T-helper 22 cell (primary cell): ENCODE measurements around the gene ANKS1B.

Experiments used
- DNase-seq: peaks from one replicate; pipeline ENCODE4 v3.0.0-alpha.2; 2020; ENCODE audit warnings: low read depth

ANKS1B gene

GRCh38 chr12:98945864-98946263 is 1038.9 kb downstream of the ANKS1B start:
- DNase-seq: no peak

DNA sequence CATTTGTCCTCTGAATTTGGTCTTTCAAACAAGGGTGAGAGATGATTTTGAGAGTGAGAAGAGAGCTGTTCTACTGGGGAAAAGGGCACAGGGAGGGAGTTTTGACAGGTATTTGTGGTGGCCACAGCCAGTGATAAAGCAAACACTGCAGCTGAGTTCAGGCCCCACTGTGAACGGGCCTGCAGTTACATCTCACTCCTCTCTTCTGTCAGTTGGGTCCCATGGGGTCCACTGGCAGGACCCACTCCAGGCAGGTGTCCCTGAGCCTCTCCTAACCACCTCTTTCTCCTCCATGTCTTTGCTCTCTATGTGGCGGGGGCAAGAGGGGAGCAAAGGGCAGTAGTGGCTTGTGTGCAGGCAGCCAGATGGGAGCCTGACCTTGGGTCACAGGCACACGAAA is 1044.8 kb downstream of the ANKS1B start:
- DNase-seq: no peak

DNA sequence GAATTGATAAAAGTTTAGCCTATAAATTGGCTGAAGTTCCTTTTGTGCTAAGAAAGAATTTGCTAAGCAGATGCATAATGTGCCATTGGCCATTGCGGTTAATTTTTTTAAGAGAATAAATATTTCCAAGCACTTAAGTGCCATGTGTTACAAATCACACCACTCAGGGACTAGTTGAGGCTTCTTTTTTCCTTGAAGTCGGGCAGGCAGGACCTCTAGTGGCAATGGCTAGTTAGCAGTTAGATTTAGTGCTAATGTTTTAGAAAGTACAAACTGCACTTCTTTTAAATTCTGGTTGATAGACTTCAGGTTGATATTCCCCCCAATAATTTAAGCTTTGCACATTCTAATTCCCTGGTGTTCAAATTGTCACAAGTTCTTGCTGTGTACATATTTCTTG is 1045.4 kb downstream of the ANKS1B start:
- DNase-seq: no peak

DNA sequence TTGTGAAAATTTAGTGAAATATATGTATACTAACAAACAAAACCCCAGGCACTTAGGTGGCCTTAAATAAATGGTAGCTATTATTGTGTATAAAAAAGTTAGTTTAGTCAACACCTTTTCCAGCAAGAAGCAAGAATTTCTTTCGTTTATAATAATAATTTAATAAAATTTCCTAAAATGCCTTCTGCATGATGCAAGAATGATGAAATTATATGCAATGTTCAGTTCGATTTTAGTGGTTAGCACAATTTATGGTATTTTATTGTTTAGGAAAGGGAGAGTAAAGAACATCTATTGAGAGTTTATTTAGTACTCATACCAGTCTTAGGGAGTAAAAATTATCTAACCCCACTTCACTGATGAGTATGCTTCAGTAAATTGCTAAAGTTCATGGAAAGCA is 1048.9 kb downstream of the ANKS1B start:
- DNase-seq: no peak

DNA sequence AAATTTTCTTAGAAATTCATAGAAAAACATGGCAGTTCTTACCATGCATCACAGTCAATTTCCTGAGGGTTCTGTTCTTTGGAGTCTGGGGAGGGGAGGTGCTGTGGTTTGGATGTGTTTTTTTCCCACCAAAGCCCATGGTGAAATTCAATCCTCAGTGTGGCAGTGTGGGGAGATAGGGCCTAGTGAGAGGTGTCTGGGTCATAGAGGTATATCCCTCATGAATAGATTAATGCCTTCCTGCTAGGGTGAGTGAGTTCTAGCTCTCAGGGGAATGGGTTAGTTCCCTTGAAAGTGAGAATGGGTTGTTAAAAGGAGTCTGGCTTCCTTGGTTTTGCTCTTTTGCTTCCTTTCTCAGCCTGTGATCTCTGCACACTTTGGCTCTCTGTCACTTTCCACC is 1061.9 kb downstream of the ANKS1B start:
- no peak for DNase-seq

DNA sequence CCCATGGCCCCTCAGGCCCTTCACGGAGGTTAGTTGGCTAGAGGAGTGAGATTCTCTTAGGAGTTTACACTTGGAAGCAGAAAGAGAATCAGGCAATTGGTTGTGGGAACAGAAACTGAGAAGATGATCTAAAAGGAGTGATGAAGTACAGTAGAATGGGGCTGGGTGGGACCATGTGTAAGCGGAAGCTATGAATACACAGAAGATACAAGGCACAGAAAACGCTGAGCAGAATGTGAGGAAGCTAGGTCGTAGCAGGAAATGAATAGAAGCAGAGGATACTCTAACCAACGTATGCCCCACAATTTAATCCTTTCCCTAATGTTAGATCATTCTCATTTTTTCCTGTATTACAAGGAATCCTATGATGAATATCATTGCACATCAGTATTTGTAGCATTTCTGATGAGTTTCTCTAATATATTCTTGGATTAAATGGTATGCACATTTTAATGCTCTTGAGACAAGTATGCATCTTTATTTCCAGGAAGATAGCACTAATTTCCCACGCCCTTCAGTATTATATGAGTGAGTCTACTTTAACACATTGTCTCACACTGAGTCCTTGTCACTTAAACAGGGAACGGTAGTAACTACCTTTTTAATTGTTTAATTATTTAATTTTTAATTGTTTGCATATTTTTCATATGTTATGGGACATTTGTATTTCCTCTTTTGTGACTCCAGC is 1066.4 kb downstream of the ANKS1B start:
- no peak for DNase-seq

DNA sequence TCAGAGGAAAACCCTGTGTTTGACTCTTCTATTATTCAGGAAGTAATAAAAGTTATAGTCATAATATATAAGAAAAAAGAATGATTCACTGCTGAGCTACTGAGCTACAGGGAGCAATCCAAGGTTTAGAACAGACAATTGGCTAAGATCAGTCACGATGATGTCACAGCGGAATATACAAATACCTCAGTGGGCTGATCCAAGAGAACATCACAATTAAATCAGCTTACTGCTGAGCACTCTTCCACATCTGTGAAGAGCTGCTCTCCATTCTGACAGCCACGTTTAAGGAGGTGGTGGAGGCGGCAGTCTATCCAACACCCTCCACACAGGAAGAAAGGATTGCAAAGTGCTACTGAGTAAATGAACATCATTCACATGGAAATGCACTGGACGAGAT is 1068.6 kb downstream of the ANKS1B start:
- DNase-seq: no peak

GRCh38 chr12:98912401-98912974 is 1072.2 kb downstream of the ANKS1B start:
- no peak for DNase-seq

DNA sequence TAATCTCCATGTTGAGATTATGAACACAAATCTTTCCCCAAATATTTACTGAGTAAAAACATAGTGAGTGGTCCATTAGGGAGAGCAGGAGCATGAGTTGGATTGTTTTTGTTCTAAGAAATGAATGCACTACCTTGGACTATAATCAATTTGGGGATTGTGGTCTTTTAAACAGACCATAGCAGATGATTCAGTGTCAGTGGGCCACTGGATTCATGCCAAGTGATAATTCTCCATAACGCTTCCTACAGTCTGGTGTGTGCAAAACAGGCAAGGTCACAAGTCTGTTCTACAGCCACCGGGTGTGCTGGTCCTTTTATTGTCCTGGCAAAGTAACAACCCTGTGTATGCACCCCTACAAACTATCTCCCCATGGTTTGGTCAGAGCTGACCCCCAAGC is 1073.3 kb downstream of the ANKS1B start:
- no peak for DNase-seq

DNA sequence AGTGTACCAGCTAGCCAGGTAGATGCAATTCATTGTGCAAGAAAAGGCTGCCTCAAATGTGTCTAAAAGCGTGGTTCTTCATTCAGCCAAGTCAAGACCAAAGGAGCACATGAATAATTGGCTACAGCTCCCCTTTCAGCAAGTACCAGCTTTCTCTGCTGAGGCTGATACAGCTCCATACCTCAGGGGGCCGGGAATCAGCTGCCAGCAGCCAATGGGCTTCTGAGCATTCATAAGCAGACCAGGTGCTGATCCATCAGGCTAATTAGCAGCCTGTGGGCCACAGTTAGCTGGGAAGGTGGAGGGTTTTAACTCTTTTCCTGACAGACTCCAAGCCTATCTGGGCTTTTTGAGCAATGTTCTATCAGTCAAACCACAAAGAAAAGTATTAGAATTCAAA is 1075.0 kb downstream of the ANKS1B start:
- no peak for DNase-seq

GRCh38 chr12:98908866-98909265 is 1075.9 kb downstream of the ANKS1B start:
- DNase-seq: no peak

- DNase-seq: no peak
Observed at GRCh38 chr12:98903875-98904274, 1080.9 kb downstream of the ANKS1B start.

GRCh38 chr12:98901189-98901588 is 1083.5 kb downstream of the ANKS1B start:
- no peak for DNase-seq

- no peak for DNase-seq
Observed at GRCh38 chr12:98896938-98897337, 1087.8 kb downstream of the ANKS1B start.

GRCh38 chr12:98895086-98895651 is 1089.6 kb downstream of the ANKS1B start:
- DNase-seq: no peak

DNA sequence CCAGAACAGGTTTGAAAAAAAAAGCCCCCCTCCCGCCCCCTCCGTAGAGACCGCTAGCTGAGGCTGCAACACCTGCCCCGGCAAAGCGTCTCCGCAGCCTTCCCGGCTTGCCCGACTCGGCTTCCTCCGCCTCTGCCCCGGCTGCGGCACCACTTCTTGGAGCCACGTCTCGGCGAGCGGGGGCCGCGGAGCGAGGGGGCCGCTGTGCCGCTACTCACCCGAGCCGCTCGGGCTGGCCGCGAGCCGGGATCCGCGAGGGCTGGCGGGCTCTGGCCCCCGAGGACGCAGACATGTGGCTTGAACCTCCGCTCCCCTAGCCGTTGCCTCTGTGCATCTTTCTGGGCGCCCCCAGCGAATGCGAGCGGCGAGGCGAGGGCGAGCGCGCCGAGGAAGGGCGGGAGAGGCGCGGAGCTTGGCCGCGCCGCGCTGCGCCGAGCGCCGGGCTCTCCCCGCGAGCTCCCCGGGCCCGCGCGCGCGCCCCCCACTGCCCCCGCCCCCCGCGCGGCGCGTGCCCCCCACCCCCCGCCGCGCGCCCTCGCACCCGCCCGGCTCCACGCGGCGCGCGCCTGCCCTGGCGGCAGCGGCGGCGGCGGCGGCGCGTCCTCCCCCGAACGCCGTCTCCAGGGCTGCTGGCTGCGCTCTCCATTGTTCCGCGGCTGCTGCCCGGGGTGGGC is 1090.2 kb downstream of the ANKS1B start:
- DNase-seq: no peak

DNA sequence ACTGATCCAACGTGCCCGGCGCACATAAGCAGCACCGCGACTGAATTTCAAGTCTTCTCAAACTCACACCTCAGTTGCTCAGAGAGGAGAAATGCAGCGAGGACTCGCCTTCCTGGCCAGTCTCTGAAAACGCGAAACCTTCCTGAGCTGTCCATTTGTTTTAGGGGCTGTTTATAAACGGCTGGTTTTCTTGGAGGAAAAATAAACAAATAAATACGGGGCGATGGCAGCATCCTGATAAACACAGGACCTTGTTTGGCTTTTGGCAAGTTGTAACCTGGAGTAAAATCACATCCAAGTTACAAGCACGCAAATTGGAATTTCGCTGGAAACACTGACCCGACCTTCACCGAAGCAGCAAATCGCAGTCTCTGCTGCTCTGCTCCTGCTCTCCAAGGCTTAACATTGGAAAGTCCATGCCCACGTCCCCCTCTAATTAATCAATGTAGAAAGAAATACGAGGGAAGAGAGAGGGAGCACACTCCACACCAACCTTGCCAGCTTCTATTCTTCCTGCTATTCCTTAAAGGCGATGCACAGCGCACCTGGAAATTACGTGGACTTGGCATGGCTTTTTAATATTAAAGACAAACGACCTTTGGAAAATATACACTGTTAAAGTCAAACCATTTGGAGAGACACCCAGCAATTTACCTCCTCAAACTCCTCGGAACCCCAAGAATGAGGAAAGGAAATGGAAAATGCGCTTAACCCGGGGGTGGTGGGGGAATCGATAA is 1090.9 kb downstream of the ANKS1B start:
- DNase-seq: no peak

GRCh38 chr12:98893126-98893674 is 1091.5 kb downstream of the ANKS1B start:
- no peak for DNase-seq

DNA sequence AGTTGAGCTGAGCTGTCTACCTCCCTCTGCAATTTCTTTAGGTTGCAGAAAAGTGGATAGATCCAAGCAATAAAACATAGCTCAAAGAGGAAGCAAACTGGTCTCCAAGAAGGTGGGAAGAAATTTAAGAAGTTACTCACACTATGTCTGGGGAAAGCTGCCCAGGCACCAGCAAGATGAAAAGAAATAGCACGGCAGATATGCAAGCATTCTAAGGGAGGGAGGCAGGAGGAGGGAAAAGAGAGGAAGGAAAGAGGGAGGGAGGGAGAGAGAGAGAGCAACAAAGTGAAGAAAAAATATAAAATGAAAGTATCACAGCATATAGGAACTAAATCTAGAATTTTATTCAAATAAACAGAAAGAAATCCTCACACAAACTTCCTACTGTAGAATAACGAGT is 1099.0 kb downstream of the ANKS1B start:
- DNase-seq: no peak

DNA sequence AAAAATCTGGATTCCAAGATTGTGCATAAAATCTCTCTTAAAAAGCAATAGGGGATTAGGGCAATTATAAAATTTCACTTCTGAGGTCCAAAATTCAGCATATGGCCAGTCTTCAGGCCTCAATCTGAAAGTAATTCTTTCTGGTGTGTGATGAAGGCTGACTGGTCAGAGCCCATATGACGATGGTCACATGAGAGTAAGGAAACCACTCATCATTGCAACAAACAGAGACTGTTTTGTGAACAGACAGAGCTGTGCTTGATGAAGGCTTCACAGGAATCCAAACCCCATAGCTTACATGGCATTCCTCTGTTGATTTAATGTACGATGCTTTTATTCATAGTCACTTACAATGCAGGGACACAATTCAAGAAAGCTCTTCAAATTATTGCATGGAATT is 1101.5 kb downstream of the ANKS1B start:
- no peak for DNase-seq

DNA sequence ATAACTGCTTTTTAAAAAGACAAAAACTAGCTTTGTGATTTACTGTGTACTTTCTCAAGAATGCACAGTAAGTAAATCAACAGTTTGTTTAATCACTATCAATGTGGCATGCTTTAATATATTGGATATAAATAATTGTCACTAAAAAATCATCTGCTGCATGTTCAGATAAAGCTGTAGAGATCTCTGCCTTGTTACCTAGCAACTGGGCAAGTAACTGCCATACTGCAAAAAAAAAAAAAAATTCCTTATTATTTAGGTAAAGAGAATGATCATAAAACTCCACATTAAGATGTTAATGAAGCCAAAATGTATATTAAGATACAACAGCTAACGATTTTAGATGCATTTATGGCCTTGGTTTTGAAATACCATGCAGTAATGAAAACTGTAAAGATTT is 1102.2 kb downstream of the ANKS1B start:
- no peak for DNase-seq

DNA sequence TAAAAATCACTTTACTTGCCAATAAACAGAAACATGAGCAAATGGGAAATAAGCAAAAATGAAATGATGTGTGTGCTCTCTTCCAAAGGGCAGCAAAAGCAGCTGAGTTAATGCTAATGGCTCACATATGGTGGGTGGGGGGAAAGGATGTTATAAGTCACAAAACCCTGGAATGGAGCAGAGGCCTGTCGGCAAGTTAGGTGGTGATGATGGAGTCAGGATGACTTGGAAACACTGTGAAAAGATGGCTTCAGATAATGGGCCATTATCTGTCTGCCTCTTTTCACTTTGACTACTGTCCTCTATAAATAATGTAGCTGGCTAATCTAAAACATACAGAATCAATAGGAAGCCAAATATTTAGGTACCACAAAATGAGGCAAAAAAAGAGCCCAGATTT is 1111.0 kb downstream of the ANKS1B start:
- DNase-seq: no peak
